Ishikawa (cell line): ENCODE data around the gene TMEM256.

Source experiments
- CEBPB ChIP-seq: IDR thresholded peaks from 2 replicates; pipeline ENCODE4 v1.6.1; 2012
- CREB1 ChIP-seq: IDR thresholded peaks from 2 replicates; pipeline ENCODE4 v1.6.1; 2012; ENCODE audit warnings: low read depth
- EGR1 ChIP-seq: IDR thresholded peaks from 2 replicates; pipeline ENCODE4 v1.6.1; 2012
- EP300 ChIP-seq: IDR thresholded peaks from 2 replicates; pipeline ENCODE4 v1.6.1; 2012; ENCODE audit warnings: borderline replicate concordance
- FOXM1 ChIP-seq: IDR thresholded peaks from 2 replicates; pipeline ENCODE4 v1.6.1; 2012; ENCODE audit warnings: low read depth, borderline replicate concordance
- MAX ChIP-seq: IDR thresholded peaks from 2 replicates; pipeline ENCODE4 v1.6.1; 2012
- NFIC ChIP-seq: IDR thresholded peaks from 2 replicates; pipeline ENCODE4 v1.6.1; 2012
- RAD21 ChIP-seq: IDR thresholded peaks from 2 replicates; pipeline ENCODE4 v1.6.1; 2012; ENCODE audit warnings: low read depth
- TAF1 ChIP-seq: IDR thresholded peaks from 2 replicates; pipeline ENCODE4 v1.6.1; 2012; ENCODE audit warnings: low read depth, mild to moderate bottlenecking
- TCF12 ChIP-seq: IDR thresholded peaks from 2 replicates; pipeline ENCODE4 v1.6.1; 2012; ENCODE audit warnings: low read depth
- TEAD4 ChIP-seq: IDR thresholded peaks from 2 replicates; pipeline ENCODE4 v1.6.1; 2012
- YY1 ChIP-seq: IDR thresholded peaks from 2 replicates; pipeline ENCODE4 v1.6.1; 2012; ENCODE audit warnings: low read depth
- ZBTB7A ChIP-seq: IDR thresholded peaks from 2 replicates; pipeline ENCODE4 v1.6.1; 2012; ENCODE audit warnings: low read depth
- TF ChIP-seq, protein P1 (sequence below): IDR thresholded peaks from 2 replicates; pipeline ENCODE4 v1.6.1; 2012
- TF ChIP-seq, protein P2 (sequence below): IDR thresholded peaks from 2 replicates; pipeline ENCODE4 v1.6.1; 2012; ENCODE audit warnings: low read depth, mild to moderate bottlenecking

TMEM256 gene

GRCh38 chr17:7403977-7404736 is at the start of gene TMEM256:
Gene TMEM256 (minus strand): TSS chr17:7404097. CDS start chr17:7404084, 13 bp downstream.
- TF ChIP-seq MAX = 0 out of 2 replicates have a peak, but pooled peaks have one; percentile 28
- peak; percentile 15; the same call in 1 of the 2 replicates for TF ChIP-seq TEAD4
- TF ChIP-seq NFIC = no peak
- TF ChIP-seq TCF12 = peak; percentile 77
- TF ChIP-seq YY1 = peak; percentile 87
- TF ChIP-seq CREB1 = peak; percentile 40; the same call in 1 of the 2 replicates
- peak; percentile 64; the same call in 1 of the 2 replicates for TF ChIP-seq ZBTB7A
- peak; percentile 96 for TF ChIP-seq TAF1
- TF ChIP-seq, protein P1, sequence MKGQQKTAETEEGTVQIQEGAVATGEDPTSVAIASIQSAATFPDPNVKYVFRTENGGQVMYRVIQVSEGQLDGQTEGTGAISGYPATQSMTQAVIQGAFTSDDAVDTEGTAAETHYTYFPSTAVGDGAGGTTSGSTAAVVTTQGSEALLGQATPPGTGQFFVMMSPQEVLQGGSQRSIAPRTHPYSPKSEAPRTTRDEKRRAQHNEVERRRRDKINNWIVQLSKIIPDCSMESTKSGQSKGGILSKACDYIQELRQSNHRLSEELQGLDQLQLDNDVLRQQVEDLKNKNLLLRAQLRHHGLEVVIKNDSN = no peak
- TF ChIP-seq EGR1 = no peak
- TF ChIP-seq EP300 = peak; percentile 29; the same call in 1 of the 2 replicates
- TF ChIP-seq FOXM1 = 0 out of 2 replicates have a peak, but pooled peaks have one; percentile 38
- TF ChIP-seq RAD21 = no peak
- 0 out of 2 replicates have a peak, but pooled peaks have one; percentile 11 for TF ChIP-seq CEBPB
- TF ChIP-seq, protein P2, sequence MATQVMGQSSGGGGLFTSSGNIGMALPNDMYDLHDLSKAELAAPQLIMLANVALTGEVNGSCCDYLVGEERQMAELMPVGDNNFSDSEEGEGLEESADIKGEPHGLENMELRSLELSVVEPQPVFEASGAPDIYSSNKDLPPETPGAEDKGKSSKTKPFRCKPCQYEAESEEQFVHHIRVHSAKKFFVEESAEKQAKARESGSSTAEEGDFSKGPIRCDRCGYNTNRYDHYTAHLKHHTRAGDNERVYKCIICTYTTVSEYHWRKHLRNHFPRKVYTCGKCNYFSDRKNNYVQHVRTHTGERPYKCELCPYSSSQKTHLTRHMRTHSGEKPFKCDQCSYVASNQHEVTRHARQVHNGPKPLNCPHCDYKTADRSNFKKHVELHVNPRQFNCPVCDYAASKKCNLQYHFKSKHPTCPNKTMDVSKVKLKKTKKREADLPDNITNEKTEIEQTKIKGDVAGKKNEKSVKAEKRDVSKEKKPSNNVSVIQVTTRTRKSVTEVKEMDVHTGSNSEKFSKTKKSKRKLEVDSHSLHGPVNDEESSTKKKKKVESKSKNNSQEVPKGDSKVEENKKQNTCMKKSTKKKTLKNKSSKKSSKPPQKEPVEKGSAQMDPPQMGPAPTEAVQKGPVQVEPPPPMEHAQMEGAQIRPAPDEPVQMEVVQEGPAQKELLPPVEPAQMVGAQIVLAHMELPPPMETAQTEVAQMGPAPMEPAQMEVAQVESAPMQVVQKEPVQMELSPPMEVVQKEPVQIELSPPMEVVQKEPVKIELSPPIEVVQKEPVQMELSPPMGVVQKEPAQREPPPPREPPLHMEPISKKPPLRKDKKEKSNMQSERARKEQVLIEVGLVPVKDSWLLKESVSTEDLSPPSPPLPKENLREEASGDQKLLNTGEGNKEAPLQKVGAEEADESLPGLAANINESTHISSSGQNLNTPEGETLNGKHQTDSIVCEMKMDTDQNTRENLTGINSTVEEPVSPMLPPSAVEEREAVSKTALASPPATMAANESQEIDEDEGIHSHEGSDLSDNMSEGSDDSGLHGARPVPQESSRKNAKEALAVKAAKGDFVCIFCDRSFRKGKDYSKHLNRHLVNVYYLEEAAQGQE = no peak

GRCh38 chr17:7448461-7448860 is 44.6 kb upstream of the TMEM256 start:
- TF ChIP-seq TCF12 (no peak), NFIC (no peak), ZBTB7A (no peak), MAX (no peak)

DNA sequence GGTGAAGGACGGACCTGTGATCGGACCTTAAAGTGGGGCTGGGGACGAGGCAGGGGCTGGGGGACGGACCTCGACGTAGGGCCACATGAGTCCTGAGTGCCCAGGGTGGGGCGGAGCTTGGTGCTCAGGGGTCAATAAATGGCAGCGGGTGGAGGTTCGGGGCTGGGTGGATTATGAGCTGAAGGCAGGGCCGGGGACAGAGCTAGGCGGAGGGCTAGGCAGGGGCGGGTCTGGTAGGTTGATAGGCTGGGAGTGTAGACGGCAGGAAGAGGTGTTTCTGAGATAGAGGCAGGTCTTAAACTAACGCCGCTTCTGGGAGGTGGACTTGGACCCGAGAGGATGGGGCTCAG is 41.7 kb upstream of the TMEM256 start:
- TF ChIP-seq NFIC (no peak), TEAD4 (no peak)
- TF ChIP-seq, protein P1 = no peak

DNA sequence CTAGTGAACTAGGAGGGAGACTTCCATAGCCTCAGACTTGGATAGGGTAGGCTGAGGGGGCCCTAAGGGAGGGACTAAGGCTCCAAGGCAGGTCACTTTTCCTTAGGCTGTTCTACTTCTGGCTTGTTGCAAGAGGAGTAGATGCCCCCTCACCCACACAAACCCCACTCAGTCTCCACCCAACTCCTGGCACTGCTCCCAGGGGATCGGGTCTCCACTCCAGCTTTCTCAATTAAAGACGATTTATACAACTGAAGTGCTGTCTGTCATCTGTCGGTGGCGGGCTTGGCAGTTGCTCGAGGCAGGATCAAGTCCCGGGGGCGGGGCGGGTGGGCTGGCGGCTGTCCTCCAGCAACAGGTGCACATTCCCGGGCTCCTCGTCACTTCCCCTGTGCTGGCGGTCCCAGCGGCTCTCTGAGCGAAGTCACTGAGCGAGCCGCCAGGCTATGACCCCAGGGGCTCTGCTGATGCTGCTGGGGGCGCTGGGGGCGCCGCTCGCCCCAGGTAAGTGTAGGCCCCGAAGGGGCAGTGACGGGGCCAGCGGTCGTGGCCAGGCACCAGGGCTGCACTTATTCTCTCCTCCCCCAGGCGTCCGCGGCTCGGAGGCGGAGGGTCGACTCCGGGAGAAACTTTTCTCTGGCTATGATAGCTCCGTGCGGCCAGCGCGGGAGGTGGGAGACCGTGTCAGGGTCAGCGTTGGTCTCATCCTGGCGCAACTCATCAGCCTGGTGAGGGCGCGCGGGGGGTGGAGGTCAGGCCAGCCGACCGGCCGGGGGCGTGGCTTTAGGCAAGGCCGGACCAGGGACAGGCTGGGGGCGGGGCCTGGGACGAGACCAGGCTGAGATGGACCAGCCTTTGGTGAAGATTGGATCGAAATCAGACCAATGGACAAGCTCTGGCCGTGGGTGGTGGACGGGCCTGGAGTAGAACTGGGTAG is 41.1 kb upstream of the TMEM256 start, which contains the start of gene CHRNB1:
Gene CHRNB1, plus strand, starts transcription at position 380 of the 937 bp plus-strand sequence. Its CDS starts 67 bp downstream, at position 447.
- TF ChIP-seq, protein P2 = no peak
- TF ChIP-seq EGR1 (no peak), FOXM1 (no peak), NFIC (no peak), TCF12 (no peak), TEAD4 (no peak), ZBTB7A (no peak), EP300 (no peak), CREB1 (no peak)

GRCh38 chr17:7443499-7444485 is 39.9 kb upstream of the TMEM256 start:
- TF ChIP-seq TCF12 (no peak), EGR1 (no peak), CEBPB (no peak)
- TF ChIP-seq, protein P1 = no peak
- TF ChIP-seq, protein P2 = no peak
